GM12878 (cell line): Measurements from ENCODE around the gene DPYSL3. TPM values are rescaled to one million over a fixed set of nuclear protein-coding genes. Genes with fewer than 3 reads are reported as not detected.

Experiments
- ATAC-seq: fragments of 200-7000 bp; cut with Tn5 transposase; 3 replicates; pipeline ENCODE4 v1.9.1; 2020; ENCODE audit warnings: mild to moderate bottlenecking, moderate library complexity
- BruUV-seq: library from RNA; stranded (reverse); fragments of 400-500 nt; replicated peaks from 2 replicates; lab custom pipeline; 2021; lab: Mats Ljungman, UMichigan
- CTCF ChIA-PET: fragments of 300-600 bp; sonication (Branson Sonifier 250); formaldehyde crosslinking; extraction: SDS; loops from one replicate; lab custom pipeline; 2021; ENCODE audit warnings: inconsistent platforms; lab: Yijun Ruan, JAX
- POLR2A ChIA-PET: fragments of 350-600 bp; formaldehyde crosslinking; extraction: SDS; loops from one replicate; lab custom pipeline; 2021; ENCODE audit warnings: inconsistent platforms; lab: Charles Lee
- RAD21 ChIA-PET: fragments of 300-600 bp; sonication (Branson Sonifier 250); formaldehyde crosslinking; loops from one replicate; lab custom pipeline; 2023; ENCODE audit warnings: antibody characterized with exemption; ENCODE audit not compliant: unreplicated experiment; lab: Charles Lee
- SMC1A ChIA-PET: fragments of 300-600 bp; sonication (Branson Sonifier 250); formaldehyde crosslinking; loops from one replicate; lab custom pipeline; 2023; ENCODE audit not compliant: unreplicated experiment, uncharacterized antibody; lab: Charles Lee
- DNase-seq: peaks from one replicate; pipeline ENCODE4 v3.0.0-alpha.2; 2011; ENCODE audit warnings: low read depth, low spot score
- FAIRE-seq: peaks from 3 replicates; lab custom pipeline; 2011; peaks lifted over from hg19 to GRCh38; lab: Jason Lieb, UNC
- H2AFZ ChIP-seq: 2 replicates; pipeline ENCODE4 v1.6.0; 2011; ENCODE audit warnings: low read depth, low read length, control low read depth; ENCODE audit not compliant: control insufficient read depth
- H3K27ac ChIP-seq: 2 replicates; pipeline ENCODE4 v1.5.1; 2011; ENCODE audit warnings: control low read depth; ENCODE audit not compliant: control insufficient read depth, insufficient read depth
- H3K27me3 ChIP-seq, 2 experiments: replicated peaks in 1 of 2; 2 replicates each; pipeline versions ENCODE4 v1.6.0 to v1.6.1; 2011; ENCODE audit warnings: low read length in 1 of 2; ENCODE audit not compliant: control insufficient read depth in 2 of 2, insufficient read depth in 2 of 2
- H3K36me3 ChIP-seq, 2 experiments: 2 replicates each; pipeline ENCODE4 v1.5.1; 2011; ENCODE audit warnings: low read length in 1 of 2; ENCODE audit not compliant: control insufficient read depth in 2 of 2, insufficient read depth in 2 of 2
- H3K4me1 ChIP-seq: 2 replicates; pipeline ENCODE4 v1.6.1; 2011; ENCODE audit warnings: mild to moderate bottlenecking, low read length, moderate library complexity, mixed read lengths; ENCODE audit not compliant: control insufficient read depth, insufficient read depth
- H3K4me2 ChIP-seq: 2 replicates; pipeline ENCODE4 v1.6.0; 2011; ENCODE audit warnings: control low read depth; ENCODE audit not compliant: control insufficient read depth, insufficient read depth
- H3K4me3 ChIP-seq: fragments of 200-600 bp; sonication (generic); 2 replicates; pipeline ENCODE4 v1.5.1; 2016
- H3K79me2 ChIP-seq: 2 replicates; pipeline ENCODE4 v1.6.0; 2011; ENCODE audit warnings: low read length; ENCODE audit not compliant: control insufficient read depth, insufficient read depth
- H3K9ac ChIP-seq: 2 replicates; pipeline ENCODE4 v1.8.0; 2011; ENCODE audit warnings: low read length, control low read depth, mixed read lengths; ENCODE audit not compliant: control insufficient read depth, insufficient read depth
- H3K9me3 ChIP-seq: replicated peaks from 3 replicates; pipeline ENCODE4 v1.5.1; 2011; ENCODE audit warnings: mild to moderate bottlenecking, low read length; ENCODE audit not compliant: control insufficient read depth, insufficient read depth
- H4K20me1 ChIP-seq: 2 replicates; pipeline ENCODE4 v1.6.0; 2011; ENCODE audit not compliant: control insufficient read depth, insufficient read depth
- BACH1 ChIP-seq: fragments of 450-650 bp; IDR thresholded peaks from 2 replicates; pipeline ENCODE4 v1.6.1; 2017; ENCODE audit warnings: mild to moderate bottlenecking, borderline replicate concordance
- BCL11A ChIP-seq: IDR thresholded peaks from 2 replicates; pipeline ENCODE4 v1.6.1; 2011; ENCODE audit warnings: low read depth, low read length
- HDAC2 ChIP-seq: fragments of 200-600 bp; sonication (generic); IDR thresholded peaks from 2 replicates; pipeline ENCODE4 v1.6.1; 2017
- HDAC6 ChIP-seq: fragments of 200-600 bp; sonication (generic); IDR thresholded peaks from one replicate; pipeline ENCODE4 v1.8.0; 2017; ENCODE audit warnings: antibody characterized with exemption; ENCODE audit not compliant: unreplicated experiment
- NR2C1 ChIP-seq: fragments of 450-650 bp; IDR thresholded peaks from 2 replicates; pipeline ENCODE4 v1.6.1; 2017; ENCODE audit warnings: antibody characterized with exemption, mild to moderate bottlenecking, moderate library complexity
- RCOR1 ChIP-seq: conservative IDR thresholded peaks from 2 replicates; pipeline ENCODE4 v1.6.1; 2012; ENCODE audit warnings: low read depth, low read length, improper control_type of control experiment
- STAT3 ChIP-seq: IDR thresholded peaks from 2 replicates; pipeline ENCODE4 v1.6.1; 2011; ENCODE audit warnings: low read depth, low read length, improper control_type of control experiment
- WGBS: methylation state at CpG from one replicate; pipeline ENCODE4 v1.1.6; 2016; ENCODE audit warnings: low lambda C conversion rate; ENCODE audit not compliant: insufficient replicate concordance, insufficient coverage; ENCODE audit errors: missing lambda C conversion rate; 5-methylcytosine and 5-hydroxymethylcytosine counted together
- in situ Hi-C: fragments of 300-500 bp; cut with MboI; formaldehyde crosslinking; loops from 9 replicates; pipeline ENCODE4 v1.14.3; 2018; ENCODE audit warnings: mixed read lengths
- intact Hi-C: fragments of 100-400 bp; cut with micrococcal nuclease; formaldehyde crosslinking; loops from one replicate; pipeline ENCODE4 v1.14.2; 2022; ENCODE audit not compliant: unreplicated experiment
- polyA plus RNA-seq, 11 experiments: library from polyadenylated mRNA; depleted of rRNA in 4 of 11; unstranded in 6 of 11; stranded (reverse) in 5 of 11; fragments of >200 nt; fragmentation: Nextera tagmentation in 4 of 11; fragmentation: Illumina TruSeq in 1 of 11; extraction: Ambion mirVana in 4 of 11; extraction: Trizol in 1 of 11; gene quantifications; 1 replicate in 1 of 11; 2 replicates in 10 of 11; pipeline versions ENCODE4 v1.2.1 to v1.2.3, GENCODE V29; 2011 to 2016; ENCODE audit warnings: inconsistent platforms in 2 of 11, missing spikeins in 2 of 11, low read depth in 1 of 11
- total RNA-seq, 4 experiments: library from RNA; depleted of rRNA in 3 of 4; stranded (reverse); fragments of >200 nt in 3 of 4; fragmentation: Illumina TruSeq in 1 of 4; extraction: Trizol in 1 of 4; gene quantifications; 2 replicates each; pipeline versions ENCODE4 v1.2.1 to v1.2.3, GENCODE V29; 2013 to 2021
- TF ChIP-seq, protein P1 (sequence below): fragments of 450-650 bp; IDR thresholded peaks from 2 replicates; pipeline ENCODE4 v1.6.1; 2014; ENCODE audit warnings: mild to moderate bottlenecking
- TF ChIP-seq, protein P2 (sequence below): fragments of 450-650 bp; IDR thresholded peaks from 2 replicates; pipeline ENCODE4 v1.6.1; 2016; ENCODE audit warnings: mild to moderate bottlenecking, moderate library complexity, borderline replicate concordance
- TF ChIP-seq, protein P3 (sequence below): fragments of 450-650 bp; IDR thresholded peaks from 2 replicates; pipeline ENCODE4 v1.6.1; 2017; ENCODE audit warnings: borderline replicate concordance

DPYSL3 gene
- total and polyA plus RNA-seq, 10 of the 15 experiments (the other 5 are each of a cell fraction or from before 2014, with no cell fraction given): 0.08 to 1.5 (median 0.45) TPM; not detected in 1

DNA sequence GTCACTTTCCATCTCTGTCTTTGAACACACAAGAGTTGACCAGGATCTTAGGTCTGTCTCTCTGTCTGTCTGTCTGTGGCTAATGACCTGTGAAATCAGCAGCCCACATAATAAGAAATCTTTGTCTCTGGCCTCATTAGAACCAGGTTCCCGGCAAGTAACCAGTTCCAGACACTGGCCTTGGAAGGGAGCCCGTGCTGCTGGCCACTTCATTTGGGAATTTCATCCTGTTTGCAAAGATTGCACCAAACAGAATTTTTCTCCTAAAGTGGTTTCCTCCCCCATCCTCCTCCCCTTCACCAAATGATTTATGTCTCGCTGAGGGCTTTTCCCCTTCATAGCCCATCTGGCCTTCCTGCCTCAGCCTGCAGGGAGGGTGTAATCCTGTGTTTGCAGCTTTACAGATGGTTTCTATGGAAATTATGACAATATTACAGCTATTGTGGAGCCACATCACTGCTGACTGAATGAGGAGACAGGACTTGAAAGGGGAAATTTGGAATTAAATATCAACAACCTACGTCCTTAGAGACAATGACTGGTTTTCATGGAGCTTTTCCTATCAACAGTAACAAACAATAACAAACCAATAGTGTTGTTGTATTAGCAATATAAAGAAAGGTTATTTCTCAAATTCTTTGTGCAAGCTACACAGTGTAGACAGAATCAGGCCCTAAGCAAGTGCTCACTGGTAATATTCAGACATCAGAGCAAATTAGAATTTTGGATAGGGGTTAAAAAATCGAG lies 25.7 kb downstream of the DPYSL3 start:
- no TSS peak for BruUV-seq
- Histone ChIP-seq H3K9me3 (no peaks in the 10 kb centered on the region), H3K9ac (no peak overlapping the region), H3K4me2 (no peak overlapping the region), H3K4me1 (peaks cover 4% of the 10 kb centered on the region; the same call in 1 of the 2 replicates), H4K20me1 (no peaks in the 10 kb centered on the region), H3K36me3 (no peaks in the 10 kb centered on the region)
- DNase-seq: no peak
- SMC1A ChIA-PET: interaction anchor here (1.2 to 2.2 kb wide), 3 partner anchors 15 to 33 kb away, joined by 3 to 9 read pairs (median 3); no protein-coding TSS in a partner anchor
- TF ChIP-seq, protein P1, sequence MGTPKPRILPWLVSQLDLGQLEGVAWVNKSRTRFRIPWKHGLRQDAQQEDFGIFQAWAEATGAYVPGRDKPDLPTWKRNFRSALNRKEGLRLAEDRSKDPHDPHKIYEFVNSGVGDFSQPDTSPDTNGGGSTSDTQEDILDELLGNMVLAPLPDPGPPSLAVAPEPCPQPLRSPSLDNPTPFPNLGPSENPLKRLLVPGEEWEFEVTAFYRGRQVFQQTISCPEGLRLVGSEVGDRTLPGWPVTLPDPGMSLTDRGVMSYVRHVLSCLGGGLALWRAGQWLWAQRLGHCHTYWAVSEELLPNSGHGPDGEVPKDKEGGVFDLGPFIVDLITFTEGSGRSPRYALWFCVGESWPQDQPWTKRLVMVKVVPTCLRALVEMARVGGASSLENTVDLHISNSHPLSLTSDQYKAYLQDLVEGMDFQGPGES: no peak
- TF ChIP-seq NR2C1: no peak
- TF ChIP-seq, protein P2, sequence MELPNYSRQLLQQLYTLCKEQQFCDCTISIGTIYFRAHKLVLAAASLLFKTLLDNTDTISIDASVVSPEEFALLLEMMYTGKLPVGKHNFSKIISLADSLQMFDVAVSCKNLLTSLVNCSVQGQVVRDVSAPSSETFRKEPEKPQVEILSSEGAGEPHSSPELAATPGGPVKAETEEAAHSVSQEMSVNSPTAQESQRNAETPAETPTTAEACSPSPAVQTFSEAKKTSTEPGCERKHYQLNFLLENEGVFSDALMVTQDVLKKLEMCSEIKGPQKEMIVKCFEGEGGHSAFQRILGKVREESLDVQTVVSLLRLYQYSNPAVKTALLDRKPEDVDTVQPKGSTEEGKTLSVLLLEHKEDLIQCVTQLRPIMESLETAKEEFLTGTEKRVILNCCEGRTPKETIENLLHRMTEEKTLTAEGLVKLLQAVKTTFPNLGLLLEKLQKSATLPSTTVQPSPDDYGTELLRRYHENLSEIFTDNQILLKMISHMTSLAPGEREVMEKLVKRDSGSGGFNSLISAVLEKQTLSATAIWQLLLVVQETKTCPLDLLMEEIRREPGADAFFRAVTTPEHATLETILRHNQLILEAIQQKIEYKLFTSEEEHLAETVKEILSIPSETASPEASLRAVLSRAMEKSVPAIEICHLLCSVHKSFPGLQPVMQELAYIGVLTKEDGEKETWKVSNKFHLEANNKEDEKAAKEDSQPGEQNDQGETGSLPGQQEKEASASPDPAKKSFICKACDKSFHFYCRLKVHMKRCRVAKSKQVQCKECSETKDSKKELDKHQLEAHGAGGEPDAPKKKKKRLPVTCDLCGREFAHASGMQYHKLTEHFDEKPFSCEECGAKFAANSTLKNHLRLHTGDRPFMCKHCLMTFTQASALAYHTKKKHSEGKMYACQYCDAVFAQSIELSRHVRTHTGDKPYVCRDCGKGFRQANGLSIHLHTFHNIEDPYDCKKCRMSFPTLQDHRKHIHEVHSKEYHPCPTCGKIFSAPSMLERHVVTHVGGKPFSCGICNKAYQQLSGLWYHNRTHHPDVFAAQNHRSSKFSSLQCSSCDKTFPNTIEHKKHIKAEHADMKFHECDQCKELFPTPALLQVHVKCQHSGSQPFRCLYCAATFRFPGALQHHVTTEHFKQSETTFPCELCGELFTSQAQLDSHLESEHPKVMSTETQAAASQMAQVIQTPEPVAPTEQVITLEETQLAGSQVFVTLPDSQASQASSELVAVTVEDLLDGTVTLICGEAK: no peak
- TF ChIP-seq BACH1: no peak
- TF ChIP-seq HDAC2: no peak
- TF ChIP-seq STAT3: no peak
- no peak for TF ChIP-seq BCL11A
- no peak for TF ChIP-seq HDAC6
- TF ChIP-seq, protein P3, sequence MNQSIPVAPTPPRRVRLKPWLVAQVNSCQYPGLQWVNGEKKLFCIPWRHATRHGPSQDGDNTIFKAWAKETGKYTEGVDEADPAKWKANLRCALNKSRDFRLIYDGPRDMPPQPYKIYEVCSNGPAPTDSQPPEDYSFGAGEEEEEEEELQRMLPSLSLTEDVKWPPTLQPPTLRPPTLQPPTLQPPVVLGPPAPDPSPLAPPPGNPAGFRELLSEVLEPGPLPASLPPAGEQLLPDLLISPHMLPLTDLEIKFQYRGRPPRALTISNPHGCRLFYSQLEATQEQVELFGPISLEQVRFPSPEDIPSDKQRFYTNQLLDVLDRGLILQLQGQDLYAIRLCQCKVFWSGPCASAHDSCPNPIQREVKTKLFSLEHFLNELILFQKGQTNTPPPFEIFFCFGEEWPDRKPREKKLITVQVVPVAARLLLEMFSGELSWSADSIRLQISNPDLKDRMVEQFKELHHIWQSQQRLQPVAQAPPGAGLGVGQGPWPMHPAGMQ: no peak
- no peak for TF ChIP-seq RCOR1
- TF ChIP-seq, all 136 proteins: peak for 0
- Histone ChIP-seq H3K27me3 (no peaks in the 10 kb centered on the region), H3K4me3 (no peak overlapping the region), H2AFZ (no peak overlapping the region), H3K27ac (no peak overlapping the region), H3K79me2 (no peaks in the 10 kb centered on the region)
- in situ Hi-C loops: no loop called here
- ChIA-PET RAD21 (no interaction called here), POLR2A (no interaction called here), CTCF (interaction anchor here (1.4 kb wide), 1 partner anchor 92 kb away, joined by 6 read pairs; no protein-coding TSS in a partner anchor)
- intact Hi-C loops: no loop called here
- FAIRE-seq (no peak), ATAC-seq (peak; percentile 7; the same call in 1 of the 3 replicates)
- WGBS: 0% methylated on average over 5 of the region's 5 CpGs
